K562 (cell line): ENCODE results near the gene ELP1. TPM values are rescaled to one million over a fixed set of nuclear protein-coding genes. Genes with fewer than 3 reads are reported as not detected.

ENCODE experiments used
- CBX8 ChIP-seq: fragments of 200-600 bp; sonication (generic); IDR thresholded peaks from 2 replicates; pipeline ENCODE4 v1.6.1; 2012; ENCODE audit warnings: borderline replicate concordance, mixed run types, low read depth, mild to moderate bottlenecking, moderate library complexity, mixed read lengths, low read length, control low read depth, inconsistent platforms; ENCODE audit not compliant: poor library complexity, severe bottlenecking; ENCODE audit errors: extremely low read depth
- CREM ChIP-seq: IDR thresholded peaks from 2 replicates; pipeline ENCODE4 v1.6.1; 2014; ENCODE audit warnings: antibody characterized with exemption, low read depth
- KAT8 ChIP-seq: fragments of 450-650 bp; IDR thresholded peaks from 2 replicates; pipeline ENCODE4 v1.6.1; 2016; ENCODE audit warnings: low read depth, mild to moderate bottlenecking
- MYBL2 ChIP-seq, 2 experiments: fragments of 450-650 bp in 1 of 2; sonication (generic) in 1 of 2; formaldehyde crosslinking in 1 of 2; IDR thresholded peaks; 2 replicates each; pipeline versions ENCODE4 v1.6.1 to v1.8.1; 2017 to 2022; ENCODE audit warnings: borderline replicate concordance in 1 of 2, inconsistent platforms in 1 of 2, low read depth in 1 of 2, mild to moderate bottlenecking in 1 of 2, missing genetic modification reagents in 1 of 2, moderate library complexity in 1 of 2
- PHF8 ChIP-seq: fragments of 200-600 bp; sonication (generic); IDR thresholded peaks from 2 replicates; pipeline ENCODE4 v1.6.1; 2012; ENCODE audit warnings: mixed run types, mild to moderate bottlenecking, inconsistent platforms, low read length, moderate library complexity, borderline replicate concordance
- PPARD ChIP-seq: fragments of 250-450 bp; sonication (Bioruptor Pico); IDR thresholded peaks from 2 replicates; pipeline ENCODE4 v1.8.0; 2022; ENCODE audit warnings: inconsistent platforms, mild to moderate bottlenecking, moderate library complexity
- RAD51 ChIP-seq: fragments of 450-650 bp; IDR thresholded peaks from 2 replicates; pipeline ENCODE4 v1.7.1; 2016; ENCODE audit warnings: low read depth, mild to moderate bottlenecking, borderline replicate concordance
- SIN3B ChIP-seq: fragments of 450-650 bp; IDR thresholded peaks from 2 replicates; pipeline ENCODE4 v1.6.1; 2017; ENCODE audit warnings: low read depth, mild to moderate bottlenecking, moderate library complexity
- SMAD3 ChIP-seq: fragments of 450-650 bp; formaldehyde crosslinking; conservative IDR thresholded peaks from 2 replicates; pipeline ENCODE4 v1.4.0; 2020; ENCODE audit warnings: mild to moderate bottlenecking
- U2AF1 ChIP-seq: fragments of 200-400 bp; formaldehyde crosslinking; optimal IDR thresholded peaks from 2 replicates; pipeline ENCODE3; 2017; ENCODE audit warnings: mild to moderate bottlenecking, low read depth, low read length, moderate library complexity
- ZNF507 ChIP-seq: conservative IDR thresholded peaks from 2 replicates; pipeline ENCODE4 v1.6.1; 2017; ENCODE audit warnings: missing genetic modification characterization, missing compliant biosample characterization
- ZNF551 ChIP-seq: fragments of 250-450 bp; sonication (Bioruptor Pico); IDR thresholded peaks from 2 replicates; pipeline ENCODE4 v1.5.0; 2021; ENCODE audit warnings: mild to moderate bottlenecking, moderate library complexity
- polyA plus RNA-seq, 8 experiments: library from polyadenylated mRNA; depleted of rRNA in 4 of 8; stranded (reverse) in 5 of 8; unstranded in 3 of 8; fragments of >200 nt; fragmentation: Nextera tagmentation in 2 of 8; fragmentation: Illumina TruSeq in 1 of 8; extraction: Ambion mirVana in 2 of 8; extraction: Trizol in 1 of 8; gene quantifications; 2 replicates each; pipeline versions ENCODE4 v1.2.1 to v1.2.3, GENCODE V29; 2011 to 2014; ENCODE audit warnings: inconsistent platforms in 1 of 8, missing spikeins in 1 of 8
- total RNA-seq, 7 experiments: library from RNA; depleted of rRNA in 6 of 7; stranded (reverse); fragments of >200 nt in 6 of 7; fragmentation: Illumina TruSeq in 2 of 7; extraction: Trizol in 2 of 7; gene quantifications; 2 replicates each; pipeline versions ENCODE4 v1.2.1 to v1.2.3, GENCODE V29; 2011 to 2021; ENCODE audit warnings: low replicate concordance in 1 of 7
- TF ChIP-seq, protein P1 (sequence below): sonication (generic); formaldehyde crosslinking; IDR thresholded peaks from 2 replicates; pipeline ENCODE4 v1.8.1; 2023; ENCODE audit warnings: mild to moderate bottlenecking, missing genetic modification reagents, moderate library complexity
- TF ChIP-seq, protein P2 (sequence below): sonication (generic); formaldehyde crosslinking; IDR thresholded peaks from 2 replicates; pipeline ENCODE4 v1.5.0; 2020; ENCODE audit warnings: missing genetic modification reagents
- TF ChIP-seq, protein P3 (sequence below): fragments of 250-450 bp; sonication (Bioruptor Pico); IDR thresholded peaks from 2 replicates; pipeline ENCODE4 v1.4.0; 2020; ENCODE audit warnings: mild to moderate bottlenecking, moderate library complexity
- TF ChIP-seq, protein P4 (sequence below): sonication (generic); IDR thresholded peaks from 2 replicates; pipeline ENCODE4 v1.6.1; 2016
- TF ChIP-seq, protein P5 (sequence below), 3 experiments: fragments of 200-800 bp in 1 of 3; fragments of 250-450 bp in 1 of 3; fragments of 450-650 bp in 1 of 3; sonication (Bioruptor Pico) in 1 of 3; sonication (Bioruptor generic) in 1 of 3; formaldehyde crosslinking in 1 of 3; IDR thresholded peaks; 2 replicates each; pipeline versions ENCODE4 v1.6.1 to v1.8.0; 2016 to 2022; ENCODE audit warnings: mild to moderate bottlenecking in 2 of 3, missing genetic modification characterization in 2 of 3, missing compliant biosample characterization in 1 of 3, moderate library complexity in 1 of 3

ELP1 gene
- total and polyA plus RNA-seq, 9 of the 15 experiments (the other 6 are each of a cell fraction or from before 2014, with no cell fraction given), result 17.0 to 48.6 (median 39.7) TPM

DNA sequence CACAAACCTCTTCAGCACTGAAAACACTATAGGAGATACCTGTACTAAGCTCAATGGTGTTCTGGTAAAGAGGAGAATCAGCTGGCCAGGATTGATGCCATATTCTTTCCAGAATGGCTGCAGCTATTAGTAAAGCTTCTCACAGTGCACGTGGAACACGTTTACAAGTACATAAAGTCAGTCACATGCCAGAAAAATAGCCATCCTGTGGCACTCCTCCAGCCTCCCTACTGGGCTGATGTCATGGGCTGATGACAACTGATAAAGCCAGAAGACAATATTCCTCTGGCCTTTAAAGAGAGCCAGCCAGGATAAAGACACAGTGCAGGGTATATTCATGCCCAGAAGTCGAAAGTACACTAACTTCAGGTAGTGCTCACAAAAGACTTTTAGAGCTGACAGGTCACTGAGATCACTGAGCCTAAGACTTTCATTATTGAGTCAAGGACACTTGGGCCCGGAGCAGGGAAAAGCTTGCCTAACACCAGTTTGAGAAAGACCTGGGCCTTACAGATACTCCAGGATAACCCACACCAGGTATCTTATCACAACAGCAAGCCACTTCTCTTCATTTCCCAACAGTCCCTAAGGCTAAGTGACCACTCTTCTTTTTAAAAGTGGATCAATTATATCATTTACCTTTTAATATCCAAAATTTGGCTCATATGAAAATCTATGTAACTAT, 29.7 kb upstream of the ELP1 start (continued):
- TF ChIP-seq, protein P1, sequence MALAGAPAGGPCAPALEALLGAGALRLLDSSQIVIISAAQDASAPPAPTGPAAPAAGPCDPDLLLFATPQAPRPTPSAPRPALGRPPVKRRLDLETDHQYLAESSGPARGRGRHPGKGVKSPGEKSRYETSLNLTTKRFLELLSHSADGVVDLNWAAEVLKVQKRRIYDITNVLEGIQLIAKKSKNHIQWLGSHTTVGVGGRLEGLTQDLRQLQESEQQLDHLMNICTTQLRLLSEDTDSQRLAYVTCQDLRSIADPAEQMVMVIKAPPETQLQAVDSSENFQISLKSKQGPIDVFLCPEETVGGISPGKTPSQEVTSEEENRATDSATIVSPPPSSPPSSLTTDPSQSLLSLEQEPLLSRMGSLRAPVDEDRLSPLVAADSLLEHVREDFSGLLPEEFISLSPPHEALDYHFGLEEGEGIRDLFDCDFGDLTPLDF (CRISPR knock-in tag), result no peak
- TF ChIP-seq ZNF551 (CRISPR knock-in tag) (no peak), ZNF507 (tag) (no peak), CBX8 (no peak), SIN3B (no peak), PHF8 (no peak), PPARD (CRISPR knock-in tag) (no peak), MYBL2 (IDR thresholded peaks at IDR 0.05; ENCODE audit: low read depth) (no peak; the same call in 1 of the 2 replicates), MYBL2 (CRISPR knock-in tag; IDR thresholded peaks at IDR 0.05; ENCODE audit: borderline replicate concordance) (no peak), CREM (peak; percentile 65), U2AF1 (no peak), SMAD3 (no peak), KAT8 (no peak), RAD51 (peak; percentile 33; the same call in 1 of the 2 replicates)
- TF ChIP-seq, protein P2, sequence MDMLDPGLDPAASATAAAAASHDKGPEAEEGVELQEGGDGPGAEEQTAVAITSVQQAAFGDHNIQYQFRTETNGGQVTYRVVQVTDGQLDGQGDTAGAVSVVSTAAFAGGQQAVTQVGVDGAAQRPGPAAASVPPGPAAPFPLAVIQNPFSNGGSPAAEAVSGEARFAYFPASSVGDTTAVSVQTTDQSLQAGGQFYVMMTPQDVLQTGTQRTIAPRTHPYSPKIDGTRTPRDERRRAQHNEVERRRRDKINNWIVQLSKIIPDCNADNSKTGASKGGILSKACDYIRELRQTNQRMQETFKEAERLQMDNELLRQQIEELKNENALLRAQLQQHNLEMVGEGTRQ (CRISPR knock-in tag), result no peak
- TF ChIP-seq, protein P3, sequence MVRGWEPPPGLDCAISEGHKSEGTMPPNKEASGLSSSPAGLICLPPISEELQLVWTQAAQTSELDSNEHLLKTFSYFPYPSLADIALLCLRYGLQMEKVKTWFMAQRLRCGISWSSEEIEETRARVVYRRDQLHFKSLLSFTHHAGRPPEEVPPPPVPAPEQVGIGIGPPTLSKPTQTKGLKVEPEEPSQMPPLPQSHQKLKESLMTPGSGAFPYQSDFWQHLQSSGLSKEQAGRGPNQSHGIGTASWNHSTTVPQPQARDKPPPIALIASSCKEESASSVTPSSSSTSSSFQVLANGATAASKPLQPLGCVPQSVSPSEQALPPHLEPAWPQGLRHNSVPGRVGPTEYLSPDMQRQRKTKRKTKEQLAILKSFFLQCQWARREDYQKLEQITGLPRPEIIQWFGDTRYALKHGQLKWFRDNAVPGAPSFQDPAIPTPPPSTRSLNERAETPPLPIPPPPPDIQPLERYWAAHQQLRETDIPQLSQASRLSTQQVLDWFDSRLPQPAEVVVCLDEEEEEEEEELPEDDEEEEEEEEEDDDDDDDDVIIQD (CRISPR knock-in tag), result no peak
- TF ChIP-seq, protein P4, sequence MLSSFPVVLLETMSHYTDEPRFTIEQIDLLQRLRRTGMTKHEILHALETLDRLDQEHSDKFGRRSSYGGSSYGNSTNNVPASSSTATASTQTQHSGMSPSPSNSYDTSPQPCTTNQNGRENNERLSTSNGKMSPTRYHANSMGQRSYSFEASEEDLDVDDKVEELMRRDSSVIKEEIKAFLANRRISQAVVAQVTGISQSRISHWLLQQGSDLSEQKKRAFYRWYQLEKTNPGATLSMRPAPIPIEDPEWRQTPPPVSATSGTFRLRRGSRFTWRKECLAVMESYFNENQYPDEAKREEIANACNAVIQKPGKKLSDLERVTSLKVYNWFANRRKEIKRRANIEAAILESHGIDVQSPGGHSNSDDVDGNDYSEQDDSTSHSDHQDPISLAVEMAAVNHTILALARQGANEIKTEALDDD, result no peak
- TF ChIP-seq, protein P5, sequence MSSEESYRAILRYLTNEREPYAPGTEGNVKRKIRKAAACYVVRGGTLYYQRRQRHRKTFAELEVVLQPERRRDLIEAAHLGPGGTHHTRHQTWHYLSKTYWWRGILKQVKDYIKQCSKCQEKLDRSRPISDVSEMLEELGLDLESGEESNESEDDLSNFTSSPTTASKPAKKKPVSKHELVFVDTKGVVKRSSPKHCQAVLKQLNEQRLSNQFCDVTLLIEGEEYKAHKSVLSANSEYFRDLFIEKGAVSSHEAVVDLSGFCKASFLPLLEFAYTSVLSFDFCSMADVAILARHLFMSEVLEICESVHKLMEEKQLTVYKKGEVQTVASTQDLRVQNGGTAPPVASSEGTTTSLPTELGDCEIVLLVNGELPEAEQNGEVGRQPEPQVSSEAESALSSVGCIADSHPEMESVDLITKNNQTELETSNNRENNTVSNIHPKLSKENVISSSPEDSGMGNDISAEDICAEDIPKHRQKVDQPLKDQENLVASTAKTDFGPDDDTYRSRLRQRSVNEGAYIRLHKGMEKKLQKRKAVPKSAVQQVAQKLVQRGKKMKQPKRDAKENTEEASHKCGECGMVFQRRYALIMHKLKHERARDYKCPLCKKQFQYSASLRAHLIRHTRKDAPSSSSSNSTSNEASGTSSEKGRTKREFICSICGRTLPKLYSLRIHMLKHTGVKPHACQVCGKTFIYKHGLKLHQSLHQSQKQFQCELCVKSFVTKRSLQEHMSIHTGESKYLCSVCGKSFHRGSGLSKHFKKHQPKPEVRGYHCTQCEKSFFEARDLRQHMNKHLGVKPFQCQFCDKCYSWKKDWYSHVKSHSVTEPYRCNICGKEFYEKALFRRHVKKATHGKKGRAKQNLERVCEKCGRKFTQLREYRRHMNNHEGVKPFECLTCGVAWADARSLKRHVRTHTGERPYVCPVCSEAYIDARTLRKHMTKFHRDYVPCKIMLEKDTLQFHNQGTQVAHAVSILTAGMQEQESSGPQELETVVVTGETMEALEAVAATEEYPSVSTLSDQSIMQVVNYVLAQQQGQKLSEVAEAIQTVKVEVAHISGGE (CRISPR knock-in tag; IDR thresholded peaks at IDR 0.05), result no peak
